Measurements from ENCODE around the gene CAV2. TPM values are rescaled to one million over a fixed set of nuclear protein-coding genes. Genes with fewer than 3 reads are reported as not detected.

The CAV2 gene
- total and polyA plus RNA-seq, 9 of the 15 experiments (the other 6 are each of a cell fraction or from before 2014, with no cell fraction given), result 16.1 to 137 (median 38.3) TPM

Other genes starting within 250 kb of the CAV2 start
- gene CAV1, start 25.3 kb downstream of the CAV2 start, total RNA-seq (2014; rRNA removed), result 0.08 and 1.1 TPM in 2 replicates
- 0.16 and 0.29 TPM in 2 replicates for gene CAV1, start 25.3 kb downstream of the CAV2 start, total RNA-seq (2014; rRNA removed; fragmentation: Illumina TruSeq; extraction: Trizol)
- 0.40 and 0.64 TPM in 2 replicates for gene CAV1, start 25.3 kb downstream of the CAV2 start, total RNA-seq (2015; rRNA removed; fragmentation: Illumina TruSeq; extraction: Trizol)
- 1.0 and 1.5 TPM in 2 replicates for gene CAV1, start 25.3 kb downstream of the CAV2 start, total RNA-seq (2021)
- 1.5 and 2.5 TPM in 2 replicates for gene CAV1, start 25.3 kb downstream of the CAV2 start, polyA plus RNA-seq (2011; rRNA removed)
- 0.62 and 0.86 TPM in 2 replicates for gene CAV1, start 25.3 kb downstream of the CAV2 start, polyA plus RNA-seq (2014; fragmentation: Illumina TruSeq; extraction: Trizol)
- gene CAV1, start 25.3 kb downstream of the CAV2 start, polyA plus RNA-seq (2014; fragmentation: Nextera tagmentation; extraction: Ambion mirVana), result under 1 TPM; 0.63 to 0.82 TPM
- 0.08 and 0.49 TPM in 2 replicates for gene CAV1, start 25.3 kb downstream of the CAV2 start, polyA plus RNA-seq (2014; rRNA removed)
- gene MET, start 172.5 kb downstream of the CAV2 start, total RNA-seq (2014; rRNA removed), result 0.86 and 1.5 TPM in 2 replicates
- gene MET, start 172.5 kb downstream of the CAV2 start, total RNA-seq (2014; rRNA removed; fragmentation: Illumina TruSeq; extraction: Trizol), result 0.70 and 0.84 TPM in 2 replicates
- 0.83 and 1.1 TPM in 2 replicates for gene MET, start 172.5 kb downstream of the CAV2 start, total RNA-seq (2015; rRNA removed; fragmentation: Illumina TruSeq; extraction: Trizol)
- 0.65 and 1.2 TPM in 2 replicates for gene MET, start 172.5 kb downstream of the CAV2 start, total RNA-seq (2021)
- gene MET, start 172.5 kb downstream of the CAV2 start, polyA plus RNA-seq (2011; rRNA removed), result 0.22 and 2.4 TPM in 2 replicates
- 1.1 and 1.3 TPM in 2 replicates for gene MET, start 172.5 kb downstream of the CAV2 start, polyA plus RNA-seq (2014; fragmentation: Illumina TruSeq; extraction: Trizol)
- 1 to 10 TPM; 1.3 to 1.5 TPM for gene MET, start 172.5 kb downstream of the CAV2 start, polyA plus RNA-seq (2014; fragmentation: Nextera tagmentation; extraction: Ambion mirVana)
- gene MET, start 172.5 kb downstream of the CAV2 start, polyA plus RNA-seq (2014; rRNA removed), result 0.47 and 0.90 TPM in 2 replicates

All from K562 (cell line).